Stimulated activated CD4-positive, alpha-beta T cell treated with anti-CD3 and anti-CD28 coated beads, Interleukin-1b, Interleukin-23, amount 100 ng/mL, for 48 hours (primary cell): ENCODE measurements around the gene DSCAML1.

Experiments
- DNase-seq: peaks from one replicate; pipeline ENCODE4 v3.0.0-alpha.2; 2020

DSCAML1 gene

DNA sequence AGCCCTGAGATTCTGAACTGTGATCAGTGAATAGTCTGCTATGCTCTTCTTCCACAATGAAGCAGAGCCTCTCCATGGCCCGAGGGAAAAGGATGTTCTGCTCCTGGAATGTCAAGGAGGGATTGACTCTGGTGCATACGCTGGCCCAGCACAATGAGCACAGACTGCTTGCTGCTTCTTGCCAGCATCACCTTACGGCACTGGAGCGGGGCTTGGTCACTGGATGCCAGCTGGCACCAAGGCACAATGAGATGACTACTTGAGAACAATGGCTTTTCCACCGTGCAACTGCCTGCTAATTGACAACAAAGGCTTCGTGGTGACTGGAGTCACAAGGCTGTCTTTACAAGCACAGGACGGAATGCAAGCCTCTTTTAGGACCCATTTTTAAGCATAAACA is 139.2 kb downstream of the DSCAML1 start:
- no peak for DNase-seq

- no peak for DNase-seq
Observed at GRCh38 chr11:117654281-117655255, 142.4 kb downstream of the DSCAML1 start.

DNA sequence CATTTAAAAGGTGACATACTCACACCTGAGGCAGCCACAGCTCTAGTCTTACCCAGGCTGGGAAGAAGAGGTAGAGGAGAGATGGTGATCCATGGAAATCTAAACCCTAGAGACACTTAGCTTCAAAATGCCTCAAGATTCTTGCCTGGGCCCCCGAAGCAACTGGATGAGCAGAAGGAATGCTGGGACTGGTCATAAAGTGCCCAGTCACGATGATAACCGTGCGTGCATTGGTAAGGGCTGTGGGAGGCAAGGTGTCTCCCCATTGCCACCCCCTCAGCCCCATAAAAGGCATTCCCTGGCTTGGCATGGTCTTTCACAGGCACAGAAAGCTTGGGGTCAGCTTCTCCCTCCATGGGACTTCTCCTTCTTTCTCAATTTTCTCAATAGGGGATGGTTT is 144.5 kb downstream of the DSCAML1 start:
- no peak for DNase-seq

DNA sequence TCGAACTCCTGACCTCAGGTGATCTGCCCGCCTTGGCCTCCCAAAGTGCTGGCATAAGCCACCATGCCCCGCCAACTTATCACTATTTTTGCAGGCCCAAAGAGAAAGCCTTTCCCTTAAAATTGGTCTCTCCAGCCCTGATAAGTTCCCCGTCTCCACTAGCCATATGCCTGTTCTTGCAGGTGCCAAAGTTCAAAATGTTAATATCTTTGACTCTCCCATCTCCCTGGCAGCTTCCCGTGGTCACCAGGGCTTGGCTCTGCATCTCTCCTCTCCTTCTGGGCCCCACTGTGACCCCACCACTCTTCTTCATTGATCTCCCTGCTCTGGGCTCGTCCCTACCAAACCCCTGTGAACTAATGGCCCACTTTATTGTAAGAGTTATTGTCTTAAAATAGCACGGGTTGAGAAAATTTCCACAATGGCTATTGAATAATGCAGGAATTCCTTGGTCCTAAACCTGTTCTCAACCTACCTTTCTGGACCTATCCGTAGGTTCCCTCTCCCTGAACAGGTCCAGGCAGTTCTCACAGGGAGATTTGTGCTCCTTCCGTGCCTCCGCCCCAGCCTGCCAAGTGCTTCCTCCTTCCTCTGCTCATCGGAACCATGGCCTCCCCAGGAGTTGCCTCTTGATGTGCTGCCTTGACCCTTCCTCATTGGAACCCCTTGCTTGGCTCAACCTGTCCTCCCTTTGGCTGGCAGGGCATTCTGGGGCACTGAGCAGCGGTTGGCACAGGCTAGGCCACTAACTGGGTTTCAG is 147.5 kb downstream of the DSCAML1 start:
- DNase-seq = no peak

- DNase-seq = no peak
Observed at GRCh38 chr11:117647872-117648271, 149.1 kb downstream of the DSCAML1 start.

GRCh38 chr11:117647207-117647606 is 149.8 kb downstream of the DSCAML1 start:
- DNase-seq = no peak

- DNase-seq = no peak
Observed at GRCh38 chr11:117646411-117646810, 150.6 kb downstream of the DSCAML1 start.

DNA sequence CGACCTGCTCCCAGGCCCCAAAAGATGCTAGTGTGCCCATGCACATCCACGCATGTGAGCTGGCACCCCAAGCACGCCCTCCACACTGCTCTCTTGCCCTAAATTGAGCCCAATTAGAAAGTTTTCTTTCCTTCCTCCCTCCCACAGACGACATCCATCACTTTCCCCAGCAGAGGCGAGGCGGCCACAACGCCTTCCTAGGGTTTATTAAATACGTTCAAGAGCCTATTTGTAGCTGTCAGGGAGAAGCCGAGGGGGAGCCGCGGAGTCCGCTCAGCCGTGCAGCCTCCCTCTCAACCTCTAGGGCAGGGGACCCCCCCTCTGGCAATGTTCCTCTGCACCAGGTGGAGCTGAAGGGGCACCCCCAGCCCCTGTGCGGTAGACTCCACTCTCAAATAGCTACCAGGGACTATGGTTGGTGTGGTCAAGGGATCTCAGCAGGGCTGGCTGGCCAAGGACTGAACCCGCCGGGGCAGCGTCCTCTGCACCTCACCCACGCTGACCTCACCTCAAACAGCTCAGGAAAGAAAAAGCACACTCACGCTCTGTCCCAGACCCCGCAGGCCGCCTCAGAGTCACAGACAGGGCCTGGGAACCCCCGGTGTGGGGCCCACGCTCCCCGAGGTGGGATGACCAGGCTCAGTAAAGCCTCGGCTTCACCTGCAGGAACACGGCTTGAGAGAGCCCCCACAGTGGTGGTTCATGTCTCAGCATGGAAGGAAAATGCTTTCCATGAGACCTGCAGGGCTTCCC is 152.4 kb downstream of the DSCAML1 start:
- DNase-seq = no peak

- DNase-seq = no peak
Observed at GRCh38 chr11:117643606-117644300, 153.3 kb downstream of the DSCAML1 start.

DNA sequence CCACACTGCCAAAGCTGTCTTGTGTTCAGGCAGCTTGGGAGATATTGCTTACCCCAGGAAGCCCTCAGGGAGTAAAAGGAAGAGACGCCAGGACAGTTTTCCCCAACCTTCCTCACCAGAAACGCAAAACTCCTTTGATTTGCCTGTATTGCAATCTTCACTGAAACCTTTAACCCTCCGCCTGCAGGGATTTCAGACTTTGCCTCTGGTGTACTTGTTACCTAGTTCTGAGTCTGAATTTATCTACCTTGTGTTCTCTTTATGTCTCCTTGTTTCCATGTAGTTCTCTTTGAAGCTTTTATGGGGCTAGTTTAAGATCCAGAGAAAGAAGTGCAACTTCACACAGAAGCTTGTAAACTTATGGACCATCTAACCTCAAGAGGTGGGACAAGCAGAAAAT is 154.2 kb downstream of the DSCAML1 start:
- DNase-seq = no peak

GRCh38 chr11:117642396-117642795 is 154.6 kb downstream of the DSCAML1 start:
- no peak for DNase-seq

GRCh38 chr11:117641008-117641915 is 155.8 kb downstream of the DSCAML1 start:
- DNase-seq = no peak

GRCh38 chr11:117640041-117640440 is 157.0 kb downstream of the DSCAML1 start:
- no peak for DNase-seq

GRCh38 chr11:117639601-117640000 is 157.4 kb downstream of the DSCAML1 start:
- DNase-seq = no peak

DNA sequence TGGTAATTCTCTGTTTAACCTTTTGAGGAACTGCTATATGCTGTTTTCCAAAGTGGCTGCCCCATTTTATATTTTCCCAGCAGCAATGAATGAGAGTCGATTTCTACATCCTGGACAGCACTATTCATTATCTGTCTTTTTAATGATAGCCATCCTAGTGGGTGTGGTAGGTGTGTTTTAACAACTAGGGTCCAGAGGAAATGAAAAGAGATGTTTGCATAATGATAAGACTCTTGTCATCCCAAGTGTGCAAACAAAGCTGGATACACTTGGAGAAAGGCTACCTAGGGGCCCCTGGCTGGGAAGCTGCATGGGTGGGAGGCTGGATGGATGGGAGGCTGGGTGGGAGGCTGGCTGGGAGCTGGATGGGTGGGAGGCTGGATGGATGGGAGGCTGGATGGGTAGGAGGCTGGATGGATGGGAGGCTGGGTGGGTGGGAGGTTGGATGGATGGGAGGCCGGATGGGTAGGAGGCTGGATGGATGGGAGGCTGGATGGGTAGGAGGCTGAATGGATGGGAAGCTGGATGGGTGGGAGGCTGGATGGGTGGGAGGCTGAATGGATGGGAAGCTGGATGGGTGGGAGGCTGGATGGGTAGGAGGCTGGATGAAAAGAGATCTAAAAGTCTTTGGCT is 158.0 kb downstream of the DSCAML1 start:
- no peak for DNase-seq

DNA sequence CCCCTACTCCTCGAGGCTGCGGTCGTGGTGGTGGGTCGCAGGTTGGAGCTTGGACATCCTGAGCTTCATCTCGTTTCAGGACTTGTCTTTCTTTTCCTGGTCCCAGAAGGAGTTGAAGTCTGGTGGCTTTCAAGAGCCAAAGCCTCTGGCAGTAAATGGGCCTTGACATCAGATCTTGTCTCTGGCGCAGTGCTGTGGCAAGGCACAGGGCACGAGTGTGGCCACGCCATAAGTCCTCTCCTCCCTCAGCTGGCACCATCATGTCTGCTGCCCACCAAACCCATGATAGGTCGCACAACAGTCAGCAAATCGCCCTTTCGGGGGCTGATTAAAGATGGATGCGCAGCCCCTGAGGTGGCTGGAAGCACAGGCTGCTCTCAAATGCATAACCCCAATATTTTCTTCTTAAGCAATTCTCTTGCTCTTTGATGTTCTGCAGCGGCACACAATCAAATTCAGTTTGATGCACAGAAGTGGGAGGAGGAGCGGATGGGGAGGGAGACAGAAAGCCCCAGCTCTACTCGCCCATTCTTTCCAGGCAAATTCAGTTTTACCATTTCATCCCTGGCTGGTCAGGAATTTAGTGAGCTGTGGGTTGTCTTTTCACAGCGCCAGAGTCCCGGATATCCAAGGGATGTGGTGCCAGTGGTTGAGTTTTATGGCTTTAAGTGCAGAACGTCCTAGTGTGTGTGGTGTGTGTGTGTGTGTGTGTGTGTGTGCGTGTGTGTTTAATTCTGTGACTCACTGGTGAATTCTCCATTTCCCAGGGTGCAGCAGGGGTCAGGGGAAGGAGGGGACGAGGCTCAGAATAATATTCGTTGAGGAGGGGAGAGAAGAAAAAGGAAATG is 162.0 kb downstream of the DSCAML1 start:
- no peak for DNase-seq

GRCh38 chr11:117633976-117634755 is 162.8 kb downstream of the DSCAML1 start:
- no peak for DNase-seq

- DNase-seq = no peak
Observed at GRCh38 chr11:117633186-117633754, 163.7 kb downstream of the DSCAML1 start.

DNA sequence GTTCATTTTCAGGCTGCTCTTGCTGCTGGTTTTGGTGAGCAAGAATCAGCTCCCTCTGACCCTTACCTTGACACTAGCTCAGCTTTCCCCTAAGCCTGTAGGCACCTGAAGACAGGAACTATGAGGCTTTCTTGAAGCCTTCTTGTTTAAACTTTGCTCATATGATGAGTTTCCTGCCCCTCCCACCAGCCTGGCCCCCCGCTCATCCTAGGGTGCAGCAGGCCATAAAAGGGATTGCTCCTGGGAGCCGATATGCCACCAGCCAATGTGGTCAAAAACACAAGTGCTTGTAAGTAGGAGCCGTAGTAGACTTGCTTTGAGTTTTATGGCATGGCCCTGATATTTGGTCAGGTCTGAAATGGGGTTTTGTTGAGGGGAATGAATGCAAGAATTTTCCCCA is 164.7 kb downstream of the DSCAML1 start:
- DNase-seq = no peak
